ENCODE measurements around the gene CCDC81.
"Not testable (repeated sequence)": the region's sequence is repeated elsewhere in the genome, so short reads cannot be mapped to it uniquely, and the experiment has no call there.

The CCDC81 gene

GRCh38 chr11:86374586-86374985 lies at the start of gene CCDC81:
Gene CCDC81 (plus strand): TSS chr11:86374887. CDS start chr11:86375164, 277 bp downstream.
- DNase-seq, result no peak

- DNase-seq, result no peak
These were observed 39.4 kb upstream of the CCDC81 start for GRCh38 chr11:86335131-86335767.

GRCh38 chr11:86337227-86337626 lies 37.5 kb upstream of the CCDC81 start:
- no peak for DNase-seq

GRCh38 chr11:86341382-86341781 lies 33.3 kb upstream of the CCDC81 start:
- no peak for DNase-seq

GRCh38 chr11:86346513-86346912 lies 28.2 kb upstream of the CCDC81 start:
- no peak for DNase-seq

- no peak for DNase-seq
These were observed 19.4 kb upstream of the CCDC81 start for GRCh38 chr11:86355256-86355655.

GRCh38 chr11:86357412-86357811 lies 17.3 kb upstream of the CCDC81 start:
- not testable (repeated sequence) for DNase-seq

- no peak for DNase-seq
These were observed 16.0 kb upstream of the CCDC81 start for GRCh38 chr11:86358720-86359119.

- DNase-seq, result no peak
These were observed 13.8 kb upstream of the CCDC81 start for GRCh38 chr11:86360775-86361395.

- DNase-seq, result no peak
These were observed 11.3 kb upstream of the CCDC81 start for GRCh38 chr11:86363424-86363823.

GRCh38 chr11:86365546-86365945 lies 9.1 kb upstream of the CCDC81 start:
- DNase-seq, result no peak

- DNase-seq, result no peak
These were observed 5.0 kb upstream of the CCDC81 start for GRCh38 chr11:86369668-86370067.

- DNase-seq, result no peak
These were observed 4.5 kb upstream of the CCDC81 start for GRCh38 chr11:86370171-86370570.

- no peak for DNase-seq
These were observed 3.6 kb upstream of the CCDC81 start for GRCh38 chr11:86370922-86371594.

GRCh38 chr11:86372041-86372440 lies 2.6 kb upstream of the CCDC81 start:
- DNase-seq, result no peak

- DNase-seq, result no peak
These were observed 2.1 kb upstream of the CCDC81 start for GRCh38 chr11:86372586-86372985.

GRCh38 chr11:86374069-86374468 lies 618 bp upstream of the CCDC81 start:
- no peak for DNase-seq

GRCh38 chr11:86377972-86378371 lies 3.3 kb downstream of the CCDC81 start:
- DNase-seq, result no peak

- no peak for DNase-seq
These were observed 5.8 kb downstream of the CCDC81 start for GRCh38 chr11:86380295-86381059.

GRCh38 chr11:86383041-86383955 lies 8.6 kb downstream of the CCDC81 start:
- no peak for DNase-seq

GRCh38 chr11:86386283-86386682 lies 11.6 kb downstream of the CCDC81 start:
- DNase-seq, result no peak

- DNase-seq, result no peak
These were observed 12.1 kb downstream of the CCDC81 start for GRCh38 chr11:86386746-86387145.

All from stimulated activated CD4-positive, alpha-beta T cell treated with anti-CD3 and anti-CD28 coated beads, Interleukin-15, amount 100 ng/mL, for 24 hours (primary cell).